Progenitor cell of endocrine pancreas (in vitro differentiated cells): ENCODE data around the gene TECPR2. TPM values are rescaled to one million over a fixed set of nuclear protein-coding genes. Genes with fewer than 3 reads are reported as not detected.

Experiments used
- DNase-seq: peaks from one replicate; pipeline ENCODE4 v3.0.0; 2021; ENCODE audit warnings: low spot score; ENCODE audit not compliant: unreplicated experiment
- H3K27ac Mint-ChIP-seq: 2 replicates; pipeline ENCODE4 v1.8.0; 2021; ENCODE audit warnings: mild to moderate bottlenecking, moderate library complexity, mixed read lengths
- H3K27me3 Mint-ChIP-seq: 2 replicates; pipeline ENCODE4 v1.8.0; 2021; ENCODE audit warnings: mixed read lengths
- H3K36me3 Mint-ChIP-seq: 2 replicates; pipeline ENCODE4 v1.8.0; 2022; ENCODE audit warnings: mixed read lengths; ENCODE audit not compliant: insufficient read depth
- H3K4me1 Mint-ChIP-seq: 2 replicates; pipeline ENCODE4 v1.8.0; 2021; ENCODE audit warnings: low read depth, mixed read lengths
- H3K4me3 Mint-ChIP-seq: 2 replicates; pipeline ENCODE4 v1.8.0; 2021; ENCODE audit warnings: low read depth, mild to moderate bottlenecking, moderate library complexity, mixed read lengths
- H3K9me3 Mint-ChIP-seq: 2 replicates; pipeline ENCODE4 v1.8.0; 2021; ENCODE audit warnings: low read depth, mixed read lengths
- total RNA-seq: library from RNA; stranded (reverse); gene quantifications from 2 replicates; pipeline ENCODE4 v1.2.1, GENCODE V29; 2021
- TF ChIP-seq, protein P1 (sequence below): fragments of 200-600 bp; sonication (generic); IDR thresholded peaks from one replicate; pipeline ENCODE4 v1.5.0; 2021; ENCODE audit warnings: antibody characterized with exemption, mild to moderate bottlenecking; ENCODE audit not compliant: unreplicated experiment

The TECPR2 gene
- total RNA-seq, 1 donor from 2014 or later, result 34.2 TPM

DNA sequence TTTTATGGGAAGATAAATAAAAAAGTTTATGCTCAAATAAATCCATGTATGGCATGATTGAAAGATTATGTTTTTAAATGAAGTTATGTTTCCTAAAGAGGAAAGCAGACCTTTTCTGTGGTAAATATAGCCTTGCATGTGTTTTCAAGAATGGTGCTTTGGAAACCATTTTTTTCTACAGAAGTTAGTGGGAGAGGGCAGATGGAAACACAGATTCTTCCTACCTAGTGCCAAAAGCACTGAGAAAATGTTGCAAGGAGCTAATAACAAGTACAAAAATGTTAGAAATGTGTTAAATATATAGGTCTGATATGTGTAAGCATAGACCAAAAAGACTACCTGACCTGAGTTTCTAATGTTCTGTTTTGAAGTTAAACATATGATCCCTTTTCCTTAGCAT lies 24.3 kb downstream of the TECPR2 start:
- Mint-ChIP-seq H3K9me3 (no peaks in the 10 kb centered on the region), H3K27me3 (no peaks in the 10 kb centered on the region), H3K4me3 (no peak overlapping the region), H3K4me1 (peaks cover 9% of the 10 kb centered on the region), H3K36me3 (peaks cover 3% of the 10 kb centered on the region), H3K27ac (no peak overlapping the region)
- TF ChIP-seq, protein P1, sequence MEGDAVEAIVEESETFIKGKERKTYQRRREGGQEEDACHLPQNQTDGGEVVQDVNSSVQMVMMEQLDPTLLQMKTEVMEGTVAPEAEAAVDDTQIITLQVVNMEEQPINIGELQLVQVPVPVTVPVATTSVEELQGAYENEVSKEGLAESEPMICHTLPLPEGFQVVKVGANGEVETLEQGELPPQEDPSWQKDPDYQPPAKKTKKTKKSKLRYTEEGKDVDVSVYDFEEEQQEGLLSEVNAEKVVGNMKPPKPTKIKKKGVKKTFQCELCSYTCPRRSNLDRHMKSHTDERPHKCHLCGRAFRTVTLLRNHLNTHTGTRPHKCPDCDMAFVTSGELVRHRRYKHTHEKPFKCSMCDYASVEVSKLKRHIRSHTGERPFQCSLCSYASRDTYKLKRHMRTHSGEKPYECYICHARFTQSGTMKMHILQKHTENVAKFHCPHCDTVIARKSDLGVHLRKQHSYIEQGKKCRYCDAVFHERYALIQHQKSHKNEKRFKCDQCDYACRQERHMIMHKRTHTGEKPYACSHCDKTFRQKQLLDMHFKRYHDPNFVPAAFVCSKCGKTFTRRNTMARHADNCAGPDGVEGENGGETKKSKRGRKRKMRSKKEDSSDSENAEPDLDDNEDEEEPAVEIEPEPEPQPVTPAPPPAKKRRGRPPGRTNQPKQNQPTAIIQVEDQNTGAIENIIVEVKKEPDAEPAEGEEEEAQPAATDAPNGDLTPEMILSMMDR, result no peak
- DNase-seq, result no peak

DNA sequence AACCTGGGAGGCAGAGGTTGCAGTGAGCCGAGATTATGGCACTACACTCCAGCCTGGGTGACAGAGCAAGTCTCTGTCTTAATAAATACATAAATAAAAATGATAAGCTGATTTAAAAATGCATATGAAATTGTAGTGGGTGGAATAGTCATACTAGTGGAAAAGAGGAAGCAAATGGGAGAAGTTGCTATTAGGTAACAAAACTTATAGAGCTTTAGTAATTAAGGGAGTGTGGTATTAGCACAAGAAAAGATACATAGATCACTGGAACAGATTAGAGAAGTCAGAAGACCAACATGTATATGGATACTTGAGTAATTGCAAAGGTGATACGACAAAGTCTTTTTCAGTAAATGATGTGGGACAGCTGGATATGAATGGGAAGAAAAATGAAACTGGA lies 26.5 kb downstream of the TECPR2 start:
- Mint-ChIP-seq H3K9me3 (no peaks in the 10 kb centered on the region), H3K4me3 (no peak overlapping the region), H3K4me1 (peaks cover 9% of the 10 kb centered on the region), H3K27me3 (no peaks in the 10 kb centered on the region), H3K27ac (no peak overlapping the region), H3K36me3 (peaks cover 3% of the 10 kb centered on the region)
- no peak for DNase-seq
- TF ChIP-seq, protein P1, result no peak

DNA sequence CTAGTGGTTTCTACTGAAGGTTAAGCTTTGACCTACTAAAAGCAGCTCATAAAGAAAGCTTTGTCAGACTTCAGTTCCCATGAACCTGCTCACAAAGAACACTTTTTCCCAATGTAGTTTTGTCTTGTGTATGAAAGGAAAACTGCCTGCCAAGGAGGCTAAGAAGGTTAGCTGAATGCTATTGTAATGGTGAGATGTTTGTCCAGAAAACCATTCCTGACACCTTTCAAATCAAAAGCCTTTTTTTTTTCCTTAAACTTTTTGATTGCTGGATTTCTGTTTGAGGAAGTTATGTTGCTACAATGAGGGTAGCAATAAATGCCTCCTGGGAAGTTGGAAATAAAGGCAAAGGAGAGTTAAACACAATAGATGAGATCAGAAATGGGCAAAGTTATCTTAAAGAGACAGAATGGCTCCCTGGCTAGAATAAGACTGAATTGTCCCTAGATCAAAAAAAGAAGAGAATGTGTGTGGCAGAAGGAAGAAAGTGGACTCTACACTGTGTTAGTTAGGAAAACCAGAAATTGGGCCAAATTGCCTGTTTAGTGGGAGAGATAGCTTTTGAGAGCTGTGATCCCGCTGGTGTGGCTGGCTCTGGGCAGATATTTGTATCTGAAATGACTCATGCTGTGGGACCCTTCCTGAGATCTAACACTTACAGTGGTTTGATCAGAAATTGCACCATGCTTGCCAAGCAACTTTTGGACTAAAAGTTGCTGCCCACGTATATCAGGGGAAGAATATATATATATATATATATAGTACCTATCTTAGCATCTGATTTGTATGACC lies 27.5 kb downstream of the TECPR2 start:
- Mint-ChIP-seq H3K4me1 (peaks cover 9% of the 10 kb centered on the region), H3K4me3 (no peak overlapping the region), H3K9me3 (no peaks in the 10 kb centered on the region), H3K27me3 (no peaks in the 10 kb centered on the region), H3K36me3 (peaks cover 3% of the 10 kb centered on the region), H3K27ac (peak overlapping the region; percentile 18)
- no peak for DNase-seq
- TF ChIP-seq, protein P1, result no peak

DNA sequence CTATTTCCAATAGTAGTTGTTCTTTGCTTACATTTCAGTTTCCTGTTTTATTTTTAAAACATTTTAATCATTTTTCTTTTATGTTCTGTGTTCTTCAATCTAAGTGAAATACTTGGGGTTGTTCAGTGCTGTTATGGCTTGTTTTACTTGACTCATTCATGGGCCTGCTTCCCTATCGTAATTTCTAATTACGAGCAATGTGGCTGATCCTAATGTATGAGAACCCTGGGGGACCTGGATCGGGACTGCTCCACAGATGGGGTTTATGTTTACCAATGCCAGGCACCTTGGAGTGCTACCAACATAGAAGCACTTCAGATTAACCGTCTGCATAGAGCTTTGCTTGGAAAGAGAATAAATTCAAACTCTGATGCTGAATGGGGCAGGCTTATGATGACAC lies 29.8 kb downstream of the TECPR2 start:
- DNase-seq, result no peak
- Mint-ChIP-seq H3K4me3 (no peak overlapping the region), H3K27ac (no peak overlapping the region), H3K27me3 (no peaks in the 10 kb centered on the region), H3K36me3 (peaks cover 14% of the 10 kb centered on the region), H3K4me1 (peaks cover 9% of the 10 kb centered on the region), H3K9me3 (no peaks in the 10 kb centered on the region)
- TF ChIP-seq, protein P1, result no peak

DNA sequence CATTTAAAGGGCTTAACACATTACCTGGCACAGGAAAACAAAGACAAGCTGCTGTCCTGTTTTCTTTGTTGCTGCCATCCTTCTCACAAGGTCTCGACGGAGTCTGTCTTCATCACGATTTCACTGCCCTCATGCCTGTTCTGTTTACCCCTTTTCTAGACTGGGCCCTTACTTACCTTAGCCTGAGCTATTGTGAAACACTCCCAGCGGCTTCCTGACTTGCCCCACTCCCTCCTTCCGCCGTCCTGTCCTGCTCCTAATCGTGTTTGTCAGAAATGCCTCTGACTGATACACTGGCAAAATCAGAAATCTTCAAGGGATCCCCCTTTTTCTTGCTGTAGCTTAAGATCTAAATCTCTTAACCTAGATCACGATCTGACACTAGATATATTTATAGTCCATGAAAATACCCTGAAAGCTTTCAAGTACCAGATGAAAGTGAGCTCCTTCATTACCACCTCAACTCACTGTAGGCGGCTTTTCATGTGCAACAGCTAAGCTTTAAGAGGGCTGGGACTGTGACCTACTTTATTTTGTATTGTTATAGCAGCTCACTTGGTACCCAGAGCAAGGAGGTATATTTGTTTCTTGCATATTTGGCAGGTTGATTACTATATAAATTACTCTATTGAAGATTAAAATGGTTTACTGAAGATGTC lies 32.1 kb downstream of the TECPR2 start:
- no peak for DNase-seq
- Mint-ChIP-seq H3K4me3 (no peak overlapping the region), H3K27me3 (no peaks in the 10 kb centered on the region), H3K27ac (no peak overlapping the region), H3K4me1 (peaks cover 4% of the 10 kb centered on the region), H3K36me3 (peaks cover 29% of the 10 kb centered on the region), H3K9me3 (peaks cover 9% of the 10 kb centered on the region)
- TF ChIP-seq, protein P1, result no peak
